ENCODE measurements around the gene KCTD15. TPM values are rescaled to one million over a fixed set of nuclear protein-coding genes. Genes with fewer than 3 reads are reported as not detected.

Gene KCTD15
- total RNA-seq, 1 donor from 2014 or later, result 86.8 TPM

DNA sequence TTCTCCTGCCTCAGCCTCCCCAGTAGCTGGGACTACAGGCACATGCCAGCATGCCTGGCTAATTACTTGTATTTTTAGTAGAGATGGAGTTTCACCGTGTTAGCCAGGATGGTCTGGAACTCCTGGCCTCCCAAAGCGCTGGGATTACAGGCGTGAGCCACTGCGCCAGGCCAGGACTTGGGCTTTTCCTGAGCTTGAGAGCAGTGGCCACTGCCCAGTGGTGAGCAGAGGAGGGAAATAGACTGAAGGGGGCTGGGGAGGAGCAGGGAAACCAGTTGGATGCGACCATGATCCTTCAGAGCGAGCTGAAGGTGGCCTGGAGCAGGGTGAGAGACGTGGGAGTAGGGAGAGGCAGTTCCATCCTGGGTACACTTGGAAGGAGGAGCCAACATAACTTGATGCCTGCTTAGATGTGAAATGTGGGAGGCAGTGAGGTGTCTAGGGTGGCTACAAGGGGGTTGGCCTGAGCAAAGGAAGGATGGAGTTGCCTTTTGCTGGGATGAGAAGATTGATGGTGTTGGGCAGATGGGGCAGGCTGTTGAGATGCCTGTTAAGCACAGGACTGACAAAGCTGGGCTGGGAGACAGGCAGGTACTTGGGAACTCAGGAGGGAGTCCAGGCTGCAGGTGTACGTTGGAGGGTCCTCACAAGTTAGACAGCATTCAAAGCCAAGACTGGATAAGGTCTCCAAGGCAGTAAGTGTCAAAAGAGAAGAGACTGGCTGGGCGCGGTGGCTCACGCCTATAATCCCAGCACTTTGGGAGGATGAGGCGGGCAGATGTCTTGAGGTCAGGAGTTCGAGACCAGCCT, 31.8 kb downstream of the KCTD15 start:
- DNase-seq (ENCODE audit: extremely low spot score, unreplicated experiment), result peak; percentile 64
- H3K9me3 Mint-ChIP-seq (ENCODE audit: unreplicated experiment), result no peaks in the 10 kb centered on the region
- H3K4me3 Mint-ChIP-seq (ENCODE audit: unreplicated experiment), result no peak overlapping the region

DNA sequence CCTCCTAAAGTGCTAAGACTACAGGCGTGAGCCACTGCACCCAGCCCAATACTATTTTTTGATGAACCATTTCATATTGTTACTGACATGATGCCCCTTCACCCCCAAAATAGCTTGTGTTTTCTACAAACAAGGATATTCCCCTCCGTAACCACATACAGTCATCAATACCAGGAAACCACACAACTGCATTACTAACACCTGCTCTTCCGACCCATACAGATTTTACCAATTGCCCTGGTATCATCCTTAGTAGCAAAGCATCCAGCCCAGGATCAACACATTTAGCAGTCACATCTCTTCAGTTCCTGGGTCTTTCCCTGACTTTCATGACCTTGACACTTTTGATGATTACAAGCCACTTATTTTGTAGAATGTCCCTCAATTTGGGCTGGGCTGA, 33.6 kb downstream of the KCTD15 start:
- Mint-ChIP-seq H3K36me3 (ENCODE audit: unreplicated experiment) (no peaks in the 10 kb centered on the region), H3K4me1 (ENCODE audit: unreplicated experiment) (no peaks in the 10 kb centered on the region), H3K9me3 (ENCODE audit: unreplicated experiment) (no peaks in the 10 kb centered on the region), H3K27ac (ENCODE audit: unreplicated experiment) (no peak overlapping the region), H3K27me3 (ENCODE audit: unreplicated experiment) (peaks cover 17% of the 10 kb centered on the region), H3K4me3 (ENCODE audit: unreplicated experiment) (no peak overlapping the region)
- TF ChIP-seq, protein P1, sequence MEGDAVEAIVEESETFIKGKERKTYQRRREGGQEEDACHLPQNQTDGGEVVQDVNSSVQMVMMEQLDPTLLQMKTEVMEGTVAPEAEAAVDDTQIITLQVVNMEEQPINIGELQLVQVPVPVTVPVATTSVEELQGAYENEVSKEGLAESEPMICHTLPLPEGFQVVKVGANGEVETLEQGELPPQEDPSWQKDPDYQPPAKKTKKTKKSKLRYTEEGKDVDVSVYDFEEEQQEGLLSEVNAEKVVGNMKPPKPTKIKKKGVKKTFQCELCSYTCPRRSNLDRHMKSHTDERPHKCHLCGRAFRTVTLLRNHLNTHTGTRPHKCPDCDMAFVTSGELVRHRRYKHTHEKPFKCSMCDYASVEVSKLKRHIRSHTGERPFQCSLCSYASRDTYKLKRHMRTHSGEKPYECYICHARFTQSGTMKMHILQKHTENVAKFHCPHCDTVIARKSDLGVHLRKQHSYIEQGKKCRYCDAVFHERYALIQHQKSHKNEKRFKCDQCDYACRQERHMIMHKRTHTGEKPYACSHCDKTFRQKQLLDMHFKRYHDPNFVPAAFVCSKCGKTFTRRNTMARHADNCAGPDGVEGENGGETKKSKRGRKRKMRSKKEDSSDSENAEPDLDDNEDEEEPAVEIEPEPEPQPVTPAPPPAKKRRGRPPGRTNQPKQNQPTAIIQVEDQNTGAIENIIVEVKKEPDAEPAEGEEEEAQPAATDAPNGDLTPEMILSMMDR (IDR thresholded peaks at IDR 0.05), result no peak
- peak; percentile 4 for DNase-seq (ENCODE audit: extremely low spot score, unreplicated experiment)

More for the DNA sequence above, 31.8 kb downstream of the KCTD15 start:
- H3K27me3 Mint-ChIP-seq (ENCODE audit: unreplicated experiment), result peaks cover 6% of the 10 kb centered on the region
- H3K27ac Mint-ChIP-seq (ENCODE audit: unreplicated experiment), result no peak overlapping the region
- TF ChIP-seq, protein P1 (IDR thresholded peaks at IDR 0.05), result no peak
- H3K36me3 Mint-ChIP-seq (ENCODE audit: unreplicated experiment), result no peaks in the 10 kb centered on the region
- no peaks in the 10 kb centered on the region for H3K4me1 Mint-ChIP-seq (ENCODE audit: unreplicated experiment)

DNA sequence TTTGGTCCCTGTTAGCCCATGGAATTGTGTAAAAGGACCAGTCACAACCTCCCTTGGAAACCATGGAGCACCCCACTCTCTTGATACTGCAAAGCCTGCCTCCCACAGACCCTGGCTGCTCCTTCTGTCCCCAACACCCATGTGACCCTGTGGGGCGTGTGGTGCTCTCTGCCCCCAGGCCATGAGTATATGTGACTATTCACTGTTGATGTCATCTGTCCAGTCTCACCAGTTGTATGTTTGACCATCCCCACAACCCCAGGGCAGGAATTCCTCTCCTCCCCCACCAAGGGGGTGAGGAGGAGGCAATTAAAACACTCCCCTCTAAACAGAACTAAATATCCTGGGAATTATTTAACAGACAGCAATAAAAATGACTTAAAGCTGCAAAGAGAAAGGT, 35.2 kb downstream of the KCTD15 start:
- DNase-seq (ENCODE audit: extremely low spot score, unreplicated experiment), result peak; percentile 73
- Mint-ChIP-seq H3K9me3 (ENCODE audit: unreplicated experiment) (peaks cover 5% of the 10 kb centered on the region), H3K4me3 (ENCODE audit: unreplicated experiment) (no peak overlapping the region), H3K27ac (ENCODE audit: unreplicated experiment) (no peak overlapping the region), H3K4me1 (ENCODE audit: unreplicated experiment) (no peaks in the 10 kb centered on the region), H3K27me3 (ENCODE audit: unreplicated experiment) (peaks cover 23% of the 10 kb centered on the region), H3K36me3 (ENCODE audit: unreplicated experiment) (no peaks in the 10 kb centered on the region)
- TF ChIP-seq, protein P1 (IDR thresholded peaks at IDR 0.05), result no peak

DNA sequence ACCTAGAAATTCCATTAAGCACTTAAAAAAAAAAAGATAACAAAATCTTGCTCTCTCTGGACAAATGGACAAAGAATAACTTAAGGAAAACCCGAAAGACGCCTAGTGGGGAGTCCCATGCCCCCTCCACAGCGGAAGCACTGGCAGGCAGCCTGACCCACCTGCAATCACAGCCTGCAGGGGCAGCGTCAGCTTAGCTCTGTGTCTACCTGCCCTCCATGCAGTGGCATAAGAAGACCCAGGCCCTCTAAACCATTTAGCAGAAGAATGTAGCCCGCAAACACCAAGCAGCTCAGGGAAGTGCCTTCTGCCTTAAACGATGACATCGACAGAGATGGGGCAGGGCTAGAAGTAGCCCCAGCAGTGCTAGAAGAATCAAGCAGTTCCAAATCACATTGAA, 36.0 kb downstream of the KCTD15 start:
- H3K4me3 Mint-ChIP-seq (ENCODE audit: unreplicated experiment), result no peak overlapping the region
- peaks cover 5% of the 10 kb centered on the region for H3K9me3 Mint-ChIP-seq (ENCODE audit: unreplicated experiment)
- TF ChIP-seq, protein P1 (IDR thresholded peaks at IDR 0.05), result no peak
- no peak overlapping the region for H3K27ac Mint-ChIP-seq (ENCODE audit: unreplicated experiment)
- no peaks in the 10 kb centered on the region for H3K4me1 Mint-ChIP-seq (ENCODE audit: unreplicated experiment)
- peaks cover 29% of the 10 kb centered on the region for H3K27me3 Mint-ChIP-seq (ENCODE audit: unreplicated experiment)
- peak; percentile 56 for DNase-seq (ENCODE audit: extremely low spot score, unreplicated experiment)
- no peaks in the 10 kb centered on the region for H3K36me3 Mint-ChIP-seq (ENCODE audit: unreplicated experiment)

DNA sequence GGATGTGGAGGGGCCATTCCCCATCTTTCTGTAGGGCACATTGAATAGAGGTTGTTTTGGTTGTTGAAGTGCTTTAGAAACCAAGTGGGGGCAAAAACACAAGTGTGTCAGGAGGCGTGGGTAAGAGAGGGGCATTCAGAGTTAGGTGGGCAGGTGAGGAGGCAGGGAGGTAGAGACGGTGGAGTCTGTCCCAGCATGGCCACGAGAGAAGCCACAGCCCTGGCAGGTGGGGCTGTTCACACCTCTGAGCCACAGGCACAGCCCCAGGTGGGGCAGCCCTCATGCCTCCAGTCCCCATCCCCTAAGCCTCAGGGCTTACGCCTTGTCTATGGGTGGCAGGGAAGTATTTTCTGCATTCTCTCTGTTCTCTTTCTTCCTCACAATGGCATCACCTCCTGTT, 43.7 kb downstream of the KCTD15 start:
- no peaks in the 10 kb centered on the region for H3K36me3 Mint-ChIP-seq (ENCODE audit: unreplicated experiment)
- H3K4me1 Mint-ChIP-seq (ENCODE audit: unreplicated experiment), result no peaks in the 10 kb centered on the region
- H3K4me3 Mint-ChIP-seq (ENCODE audit: unreplicated experiment), result no peak overlapping the region
- no peak overlapping the region for H3K27ac Mint-ChIP-seq (ENCODE audit: unreplicated experiment)
- H3K27me3 Mint-ChIP-seq (ENCODE audit: unreplicated experiment), result peaks cover 36% of the 10 kb centered on the region
- TF ChIP-seq, protein P1 (IDR thresholded peaks at IDR 0.05), result no peak
- DNase-seq (ENCODE audit: extremely low spot score, unreplicated experiment), result peak; percentile 51
- H3K9me3 Mint-ChIP-seq (ENCODE audit: unreplicated experiment), result peaks cover 5% of the 10 kb centered on the region

Measured in osteocyte (in vitro differentiated cells).